Stimulated activated CD8-positive, alpha-beta memory T cell treated with anti-CD3 and anti-CD28 coated beads, Interleukin-2, amount 100 ng/mL, for 48 hours (primary cell): ENCODE measurements around the gene MRPL39.

ENCODE experiments used
- DNase-seq, 2 donors: peaks; one replicate each; pipeline ENCODE4 v3.0.0-alpha.2; 2020; ENCODE audit warnings: low read depth in 2 of 2

The MRPL39 gene

GRCh38 chr21:25536752-25537151, 70.5 kb downstream of the MRPL39 start:
- DNase-seq = no peak

- DNase-seq = no peak
Observed at GRCh38 chr21:25535849-25536248, 71.4 kb downstream of the MRPL39 start.
